ENCODE data around the gene TYROBP. TPM values are rescaled to one million over a fixed set of nuclear protein-coding genes. Genes with fewer than 3 reads are reported as not detected.

Gene TYROBP
- total RNA-seq, 1 experiment from 2014 or later, result not detected

- H3K4ac ChIP-seq (ENCODE audit: low read depth, low read length), result no peak overlapping the region
- H3K79me2 ChIP-seq (ENCODE audit: insufficient read depth, low read length), result no peaks in the 10 kb centered on the region
- H3K27me3 ChIP-seq (ENCODE audit: insufficient read depth, low read length), result no peaks in the 10 kb centered on the region
- H2AFZ ChIP-seq (ENCODE audit: low read length), result no peak overlapping the region
- H3K4me2 ChIP-seq (ENCODE audit: insufficient read depth, insufficient read length, low read length), result no peak overlapping the region
- no peaks in the 10 kb centered on the region for H3K9me3 Mint-ChIP-seq
- no peak overlapping the region for H2BK120ac ChIP-seq (ENCODE audit: low read depth, low read length, poor library complexity, severe bottlenecking)
- no peak overlapping the region for H3K4me3 Mint-ChIP-seq
- no peaks in the 10 kb centered on the region for H3K9me3 ChIP-seq (ENCODE audit: control insufficient read depth, low read depth, low read length)
- no CpG with 5 or more reads among the region's 5 CpGs for WGBS (ENCODE audit: extremely low coverage, insufficient read length, low lambda C conversion rate)
- no peak overlapping the region for H2BK15ac ChIP-seq (ENCODE audit: low read depth, low read length)
- no peak overlapping the region for H2BK12ac ChIP-seq (ENCODE audit: insufficient read length, low read depth, low read length)
- no peak overlapping the region for H3K27ac ChIP-seq (ENCODE audit: insufficient read length, low read depth, low read length)
- no peak overlapping the region for H3T11ph ChIP-seq (ENCODE audit: low read length)
- no peak overlapping the region for H2BK5ac ChIP-seq (ENCODE audit: insufficient read length, low read length)
- H2BK20ac ChIP-seq (ENCODE audit: low read depth, low read length, poor library complexity, severe bottlenecking), result no peak overlapping the region
- no peak overlapping the region for H3K14ac ChIP-seq (ENCODE audit: insufficient read depth, low read length)
- H3K4me1 ChIP-seq (ENCODE audit: insufficient read depth, low read length), result no peaks in the 10 kb centered on the region
- TF ChIP-seq CTCF (conservative IDR thresholded peaks at IDR 0.05), result no peak
- H3K27ac Mint-ChIP-seq, result no peak overlapping the region
- no peak overlapping the region for H4K91ac ChIP-seq (ENCODE audit: insufficient read length, low read depth, low read length)
- no peak overlapping the region for H3K18ac ChIP-seq (ENCODE audit: insufficient read length, low read depth, low read length)
- no peak overlapping the region for H3K56ac ChIP-seq (ENCODE audit: insufficient read length, low read depth, low read length)
- no peaks in the 10 kb centered on the region for H4K20me1 ChIP-seq (ENCODE audit: control insufficient read depth, insufficient read depth, insufficient read length)
- no peak overlapping the region for H4K8ac ChIP-seq (replicated peaks; ENCODE audit: insufficient read length, low read depth, low read length)
- no peaks in the 10 kb centered on the region for H3K79me1 ChIP-seq (ENCODE audit: insufficient read depth, low read depth, low read length, poor library complexity, severe bottlenecking)
- no peaks in the 10 kb centered on the region for H3K4me1 Mint-ChIP-seq
- H3K27me3 Mint-ChIP-seq (ENCODE audit: low read depth), result no peaks in the 10 kb centered on the region
- H3K9ac ChIP-seq (ENCODE audit: extremely low read depth, insufficient read length, low read length), result no peak overlapping the region
- H3K23me2 ChIP-seq (ENCODE audit: insufficient read length, low read depth, low read length, poor library complexity, severe bottlenecking), result no peaks in the 10 kb centered on the region
- peaks cover 31 to 54% (median 46%) of the 10 kb centered on the region in 3 experiments for H3K36me3 Mint-ChIP-seq (ENCODE audit: insufficient read depth in 1 of 3, low read depth in 3 of 3)
- no peak overlapping the region for H2AK5ac ChIP-seq (ENCODE audit: insufficient read length, low read length)
- H4K5ac ChIP-seq (ENCODE audit: insufficient read length, low read depth, low read length), result no peak overlapping the region
- DNase-seq, result no peak
- H3K23ac ChIP-seq (ENCODE audit: insufficient read length, low read depth, low read length), result no peak overlapping the region
These were observed 20.9 kb downstream of the TYROBP start for GRCh38 chr19:35887197-35887596.
